KMS-11 (cell line): Measurements from ENCODE around the gene FUT4.
"Not testable (repeated sequence)": the region's sequence is repeated elsewhere in the genome, so short reads cannot be mapped to it uniquely, and the experiment has no call there.

Source experiments
- H2AFZ ChIP-seq: fragments of 200-600 bp; sonication (generic); 2 replicates; pipeline ENCODE4 v1.6.1; 2016; ENCODE audit warnings: antibody characterized with exemption, mixed run types, low read depth
- H3K27ac ChIP-seq: fragments of 200-600 bp; sonication (generic); 2 replicates; pipeline ENCODE4 v1.6.1; 2016; ENCODE audit warnings: mild to moderate bottlenecking, mixed run types
- H3K27me3 ChIP-seq: fragments of 200-600 bp; sonication (generic); 2 replicates; pipeline ENCODE4 v1.6.1; 2017; ENCODE audit warnings: mild to moderate bottlenecking, low read depth, mixed run types, moderate library complexity; ENCODE audit not compliant: insufficient read depth
- H3K36me3 ChIP-seq: fragments of 200-600 bp; sonication (generic); 2 replicates; pipeline ENCODE4 v1.6.1; 2017; ENCODE audit warnings: mild to moderate bottlenecking, mixed run types; ENCODE audit not compliant: insufficient read depth
- H3K4me1 ChIP-seq: fragments of 200-600 bp; sonication (generic); 2 replicates; pipeline ENCODE4 v1.6.1; 2016; ENCODE audit warnings: mild to moderate bottlenecking, low read depth, mixed run types; ENCODE audit not compliant: poor library complexity, severe bottlenecking
- H3K4me2 ChIP-seq: fragments of 200-600 bp; sonication (generic); 2 replicates; pipeline ENCODE4 v1.7.0; 2016; ENCODE audit warnings: mild to moderate bottlenecking, mixed run types
- H3K4me3 ChIP-seq: fragments of 200-600 bp; sonication (generic); IDR thresholded peaks from 2 replicates; pipeline ENCODE4 v1.6.1; 2017; ENCODE audit warnings: low read depth, low read length, mixed read lengths; ENCODE audit not compliant: insufficient read depth
- H3K79me2 ChIP-seq: fragments of 200-600 bp; sonication (generic); 2 replicates; pipeline ENCODE4 v1.6.1; 2016; ENCODE audit warnings: low read depth, mixed run types; ENCODE audit not compliant: insufficient read depth
- H3K9ac ChIP-seq: fragments of 200-600 bp; sonication (generic); 2 replicates; pipeline ENCODE4 v1.6.1; 2016; ENCODE audit warnings: mild to moderate bottlenecking, mixed run types
- H4K20me1 ChIP-seq: fragments of 200-600 bp; sonication (generic); 2 replicates; pipeline ENCODE4 v1.6.1; 2016; ENCODE audit warnings: mild to moderate bottlenecking, mixed run types; ENCODE audit not compliant: insufficient read depth
- TF ChIP-seq, protein P1 (sequence below): fragments of 200-600 bp; sonication (generic); conservative IDR thresholded peaks from 2 replicates; pipeline ENCODE4 v1.6.1; 2017; ENCODE audit warnings: low read depth, mild to moderate bottlenecking, antibody characterized with exemption, low read length, moderate library complexity, mixed read lengths

FUT4 gene

DNA sequence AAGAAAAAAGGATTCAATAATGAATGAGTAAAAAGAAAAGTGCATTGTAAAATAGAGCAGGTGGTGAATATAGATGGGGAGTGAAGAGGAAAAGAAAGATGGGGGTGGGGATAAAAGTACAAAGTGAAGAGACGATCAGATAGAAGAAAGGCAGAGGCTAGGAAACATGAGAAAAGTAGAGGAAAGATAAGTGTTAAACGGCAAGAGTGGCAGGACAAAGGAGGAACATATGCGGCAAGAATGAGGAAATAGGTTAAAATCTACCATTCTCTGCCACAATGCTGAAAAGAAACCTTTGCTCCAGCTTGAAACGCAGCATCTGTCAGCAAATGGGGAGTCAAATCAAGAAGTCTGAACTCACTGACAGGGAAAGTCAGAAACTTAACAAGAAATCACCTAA is 6.8 kb downstream of the FUT4 start:
- H3K4me1 ChIP-seq = no peaks in the 10 kb centered on the region
- no peak overlapping the region for H3K4me2 ChIP-seq
- H3K9ac ChIP-seq = no peak overlapping the region
- no peak overlapping the region for H3K27ac ChIP-seq
- H3K27me3 ChIP-seq = no peaks in the 10 kb centered on the region
- TF ChIP-seq, protein P1, sequence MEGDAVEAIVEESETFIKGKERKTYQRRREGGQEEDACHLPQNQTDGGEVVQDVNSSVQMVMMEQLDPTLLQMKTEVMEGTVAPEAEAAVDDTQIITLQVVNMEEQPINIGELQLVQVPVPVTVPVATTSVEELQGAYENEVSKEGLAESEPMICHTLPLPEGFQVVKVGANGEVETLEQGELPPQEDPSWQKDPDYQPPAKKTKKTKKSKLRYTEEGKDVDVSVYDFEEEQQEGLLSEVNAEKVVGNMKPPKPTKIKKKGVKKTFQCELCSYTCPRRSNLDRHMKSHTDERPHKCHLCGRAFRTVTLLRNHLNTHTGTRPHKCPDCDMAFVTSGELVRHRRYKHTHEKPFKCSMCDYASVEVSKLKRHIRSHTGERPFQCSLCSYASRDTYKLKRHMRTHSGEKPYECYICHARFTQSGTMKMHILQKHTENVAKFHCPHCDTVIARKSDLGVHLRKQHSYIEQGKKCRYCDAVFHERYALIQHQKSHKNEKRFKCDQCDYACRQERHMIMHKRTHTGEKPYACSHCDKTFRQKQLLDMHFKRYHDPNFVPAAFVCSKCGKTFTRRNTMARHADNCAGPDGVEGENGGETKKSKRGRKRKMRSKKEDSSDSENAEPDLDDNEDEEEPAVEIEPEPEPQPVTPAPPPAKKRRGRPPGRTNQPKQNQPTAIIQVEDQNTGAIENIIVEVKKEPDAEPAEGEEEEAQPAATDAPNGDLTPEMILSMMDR = no peak
- H3K79me2 ChIP-seq = no peaks in the 10 kb centered on the region
- H3K4me3 ChIP-seq = no peak overlapping the region
- H2AFZ ChIP-seq = no peak overlapping the region
- H4K20me1 ChIP-seq = no peaks in the 10 kb centered on the region
- no peaks in the 10 kb centered on the region for H3K36me3 ChIP-seq

DNA sequence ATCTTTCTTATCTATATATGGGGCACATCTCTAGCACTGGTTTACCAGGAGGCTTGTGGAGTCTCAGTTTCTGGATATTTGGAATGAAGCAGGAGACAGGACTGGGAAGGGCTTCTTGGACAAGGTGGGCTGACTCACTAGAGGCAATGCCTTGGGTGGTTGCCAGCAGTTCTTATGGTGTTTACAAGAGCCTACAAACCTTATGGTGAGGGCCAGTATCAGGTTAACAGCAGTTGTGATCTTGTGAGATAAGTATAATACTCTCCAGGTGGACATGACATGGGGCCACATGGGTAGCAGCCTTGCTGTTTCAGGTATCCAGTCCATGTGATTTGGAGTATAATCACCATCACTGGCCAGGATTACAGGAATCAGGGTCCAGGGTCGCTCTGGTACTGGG is 10.2 kb downstream of the FUT4 start:
- H3K27me3 ChIP-seq = no peaks in the 10 kb centered on the region
- H2AFZ ChIP-seq = no peak overlapping the region
- H4K20me1 ChIP-seq = no peaks in the 10 kb centered on the region
- no peaks in the 10 kb centered on the region for H3K4me1 ChIP-seq
- no peak overlapping the region for H3K4me3 ChIP-seq
- no peak overlapping the region for H3K4me2 ChIP-seq
- H3K27ac ChIP-seq = no peak overlapping the region
- H3K36me3 ChIP-seq = no peaks in the 10 kb centered on the region
- H3K9ac ChIP-seq = no peak overlapping the region
- H3K79me2 ChIP-seq = no peaks in the 10 kb centered on the region
- TF ChIP-seq, protein P1 = no peak

- not testable (repeated sequence) for H3K79me2 ChIP-seq, H3K36me3 ChIP-seq, H3K4me2 ChIP-seq, H3K4me3 ChIP-seq, H2AFZ ChIP-seq, H3K27ac ChIP-seq, H4K20me1 ChIP-seq, H3K4me1 ChIP-seq, H3K9ac ChIP-seq, H3K27me3 ChIP-seq
Measured at GRCh38 chr11:94555752-94556329, 12.1 kb downstream of the FUT4 start.

DNA sequence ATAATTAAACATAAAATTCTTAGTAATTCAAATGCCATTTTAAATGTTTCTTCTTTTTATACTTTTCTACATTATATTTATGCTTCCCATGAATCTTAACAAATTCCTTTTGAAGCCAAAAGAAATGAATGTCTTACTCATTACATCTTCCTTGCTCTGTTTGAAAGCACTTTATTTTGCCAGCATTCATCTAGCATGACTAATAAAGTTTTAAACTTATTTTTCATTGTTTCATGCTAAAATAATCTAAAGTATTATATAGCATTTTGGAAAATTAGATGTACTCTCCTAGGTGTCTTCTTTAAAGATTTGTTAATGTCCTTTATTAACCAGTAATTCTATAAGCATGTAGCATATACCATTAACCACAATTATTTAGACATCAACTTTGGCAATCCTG is 13.7 kb downstream of the FUT4 start:
- Histone ChIP-seq H3K9ac (no peak overlapping the region), H3K4me1 (no peaks in the 10 kb centered on the region), H3K79me2 (no peaks in the 10 kb centered on the region), H4K20me1 (no peaks in the 10 kb centered on the region), H2AFZ (no peak overlapping the region), H3K36me3 (no peaks in the 10 kb centered on the region), H3K27me3 (no peaks in the 10 kb centered on the region), H3K4me2 (no peak overlapping the region), H3K27ac (no peak overlapping the region), H3K4me3 (no peak overlapping the region)
- TF ChIP-seq, protein P1 = no peak

GRCh38 chr11:94557992-94558391 is 14.3 kb downstream of the FUT4 start:
- H4K20me1 ChIP-seq = no peaks in the 10 kb centered on the region
- no peak overlapping the region for H3K27ac ChIP-seq
- no peak overlapping the region for H2AFZ ChIP-seq

More at GRCh38 chr11:94557992-94558391, 14.3 kb downstream of the FUT4 start:
- no peaks in the 10 kb centered on the region for H3K36me3 ChIP-seq
- no peak overlapping the region for H3K9ac ChIP-seq
- no peak overlapping the region for H3K4me2 ChIP-seq
- TF ChIP-seq, protein P1 = no peak
- no peak overlapping the region for H3K4me3 ChIP-seq
- H3K79me2 ChIP-seq = no peaks in the 10 kb centered on the region
- no peaks in the 10 kb centered on the region for H3K4me1 ChIP-seq
- H3K27me3 ChIP-seq = no peaks in the 10 kb centered on the region
